DMS 273 (cell line): ENCODE data around the gene YAP1.

Experiments used
- DNase-seq: peaks from one replicate; lab custom pipeline; 2025; ENCODE audit not compliant: unreplicated experiment; lab: John Stamatoyannopoulos, UW

Gene YAP1

GRCh38 chr11:102269927-102270326 is 159.7 kb downstream of the YAP1 start:
- DNase-seq = no peak

DNA sequence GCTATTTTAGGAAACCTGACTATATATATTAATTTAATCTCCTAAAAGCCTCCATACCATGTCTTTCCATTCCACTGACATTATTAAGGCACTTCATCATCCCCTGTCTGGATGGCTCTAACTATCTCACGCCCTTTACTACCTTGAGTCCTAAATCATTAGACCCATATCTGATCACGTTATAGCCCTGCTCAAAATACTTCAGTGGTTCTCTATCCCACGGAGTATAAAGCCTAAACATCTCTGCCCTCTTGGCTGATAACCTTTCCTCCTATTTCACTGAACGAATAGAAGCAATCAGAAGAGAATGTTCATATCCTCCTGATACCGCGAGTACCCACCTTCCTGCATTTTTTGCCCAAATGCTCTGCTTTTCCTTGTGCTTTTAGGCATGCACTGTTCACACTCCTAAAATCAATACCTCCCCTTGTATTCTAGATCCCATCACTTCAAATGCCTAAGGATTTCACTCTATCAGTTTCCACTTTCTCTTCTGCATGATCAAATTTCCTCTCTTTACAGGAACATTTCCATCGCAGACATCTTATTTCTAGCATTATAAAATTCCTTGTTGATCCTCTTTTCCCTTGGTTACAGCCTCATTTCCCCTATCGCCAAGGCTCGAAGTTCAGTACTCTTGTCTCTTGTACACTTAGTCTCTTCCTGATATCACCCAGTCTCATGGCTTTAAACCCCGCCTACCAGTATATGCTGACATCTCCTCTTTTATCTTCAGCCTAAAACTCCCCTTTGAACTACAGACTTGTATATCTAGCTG is 162.0 kb downstream of the YAP1 start:
- no peak for DNase-seq

- no peak for DNase-seq
Observed at GRCh38 chr11:102274628-102275027, 164.4 kb downstream of the YAP1 start.

- no peak for DNase-seq
Observed at GRCh38 chr11:102276362-102276761, 166.1 kb downstream of the YAP1 start.

DNA sequence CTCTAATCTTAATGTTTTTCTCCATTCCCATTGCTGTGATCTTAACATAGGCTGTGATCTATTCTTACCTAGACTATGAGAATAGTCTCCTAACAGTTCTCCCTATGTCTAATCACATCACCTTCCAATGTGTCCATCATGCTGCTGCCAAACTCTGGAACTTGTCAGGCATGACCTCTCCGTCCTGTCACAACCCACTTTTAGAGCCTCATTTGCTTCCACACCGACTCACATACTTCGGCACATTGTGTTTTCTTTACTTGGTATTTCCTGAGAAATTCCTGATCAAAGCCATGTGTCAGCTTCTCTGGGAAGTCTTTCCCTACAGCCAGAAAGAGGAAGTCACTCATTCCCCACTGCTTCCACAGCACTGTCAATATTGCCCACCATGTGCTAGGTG is 166.5 kb downstream of the YAP1 start:
- no peak for DNase-seq

- peak; percentile 23 for DNase-seq
Observed at GRCh38 chr11:102279641-102280170, 169.5 kb downstream of the YAP1 start.

DNA sequence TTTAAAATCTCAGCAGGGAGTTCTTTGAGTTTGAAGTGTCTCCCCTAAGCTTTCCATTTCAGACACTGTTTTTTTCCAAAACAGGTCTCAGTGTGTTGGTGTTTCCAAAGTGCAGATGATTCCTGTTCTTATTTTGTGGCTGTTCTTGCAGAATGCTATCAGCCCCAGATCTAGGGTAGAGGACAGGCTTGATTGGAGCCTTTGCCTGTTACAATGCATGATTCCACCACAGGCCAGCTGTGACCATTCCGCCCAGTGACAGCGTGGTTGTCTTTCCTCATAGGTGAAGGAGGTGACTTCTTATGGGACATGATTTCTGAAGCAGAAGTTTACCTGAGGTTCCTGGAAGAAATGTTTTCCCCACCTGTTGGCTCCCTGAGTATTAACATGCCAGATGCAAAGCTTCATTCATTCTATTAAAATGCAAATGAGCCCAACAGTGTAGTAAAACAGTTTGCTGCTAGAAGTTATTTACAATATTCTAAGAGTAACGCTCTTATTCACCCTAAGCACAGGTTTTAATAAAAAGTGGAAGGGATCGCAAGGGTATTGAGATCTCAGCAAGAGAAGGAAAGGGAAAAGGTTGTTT is 170.1 kb downstream of the YAP1 start:
- peak; percentile 23 for DNase-seq
